ENCODE measurements around the gene SUSD1. TPM values are rescaled to one million over a fixed set of nuclear protein-coding genes. Genes with fewer than 3 reads are reported as not detected.

Gene SUSD1
- total RNA-seq, 1 experiment from 2014 or later: 7.4 TPM

- H3K4me1 ChIP-seq (ENCODE audit: insufficient read depth, low read length): no peaks in the 10 kb centered on the region
- no peaks in the 10 kb centered on the region for H4K20me1 ChIP-seq (ENCODE audit: low read length)
- H3K79me2 ChIP-seq (ENCODE audit: low read length): no peaks in the 10 kb centered on the region
- H3K4me3 ChIP-seq (ENCODE audit: low read length): no peak overlapping the region
- H3F3A ChIP-seq (ENCODE audit: low read length, unreplicated experiment): no peaks in the 10 kb centered on the region
- H3K9me2 ChIP-seq (replicated peaks; ENCODE audit: low read length): no peaks in the 10 kb centered on the region
- ATAC-seq (no peak), DNase-seq (no peak)
- no TSS peak for BruUV-seq (replicated peaks)
- no peaks in the 10 kb centered on the region for H3K9me3 ChIP-seq (ENCODE audit: low read length)
- H2AFZ ChIP-seq (ENCODE audit: low read length): no peak overlapping the region
- H3K4me2 ChIP-seq (ENCODE audit: low read length): no peak overlapping the region
- H3K36me3 ChIP-seq (ENCODE audit: low read depth, low read length): no peaks in the 10 kb centered on the region
- POLR2A ChIA-PET (ENCODE audit: unreplicated experiment): no interaction called here
- H3K27me3 ChIP-seq (ENCODE audit: low read length): no peaks in the 10 kb centered on the region
- intact Hi-C loops (cut with micrococcal nuclease): no loop called here
- TF ChIP-seq EZH2phosphoT487 (IDR thresholded peaks at IDR 0.05; ENCODE audit: borderline replicate concordance, low read length) (no peak), EZH2 (IDR thresholded peaks at IDR 0.05; ENCODE audit: low read length, unreplicated experiment) (no peak), CTCF (conservative IDR thresholded peaks at IDR 0.05; ENCODE audit: low read depth, low read length) (no peak)
- H3K27ac ChIP-seq (ENCODE audit: low read length): no peak overlapping the region
- H3K9ac ChIP-seq (ENCODE audit: low read length): no peak overlapping the region
- CTCF ChIA-PET: no interaction called here
Measured at GRCh38 chr9:112002847-112003457, 172.1 kb downstream of the SUSD1 start.

- no peaks in the 10 kb centered on the region for H3K9me3 ChIP-seq (ENCODE audit: low read length)
- no TSS peak for BruUV-seq (replicated peaks)
- H2AFZ ChIP-seq (ENCODE audit: low read length): no peak overlapping the region
- H3K9me2 ChIP-seq (replicated peaks; ENCODE audit: low read length): no peaks in the 10 kb centered on the region
- H3K9ac ChIP-seq (ENCODE audit: low read length): no peak overlapping the region
- H3K27me3 ChIP-seq (ENCODE audit: low read length): no peaks in the 10 kb centered on the region
- intact Hi-C loops (cut with micrococcal nuclease): no loop called here
- H3K4me2 ChIP-seq (ENCODE audit: low read length): no peak overlapping the region
- no peak overlapping the region for H3K4me3 ChIP-seq (ENCODE audit: low read length)
- ATAC-seq: no peak
- no peaks in the 10 kb centered on the region for H4K20me1 ChIP-seq (ENCODE audit: low read length)
- no peaks in the 10 kb centered on the region for H3K36me3 ChIP-seq (ENCODE audit: low read depth, low read length)
- DNase-seq: no peak
- TF ChIP-seq EZH2phosphoT487 (IDR thresholded peaks at IDR 0.05; ENCODE audit: borderline replicate concordance, low read length) (no peak), CTCF (conservative IDR thresholded peaks at IDR 0.05; ENCODE audit: low read depth, low read length) (no peak), EZH2 (IDR thresholded peaks at IDR 0.05; ENCODE audit: low read length, unreplicated experiment) (no peak)
- H3K4me1 ChIP-seq (ENCODE audit: insufficient read depth, low read length): no peaks in the 10 kb centered on the region
- no peak overlapping the region for H3K27ac ChIP-seq (ENCODE audit: low read length)
- no peaks in the 10 kb centered on the region for H3F3A ChIP-seq (ENCODE audit: low read length, unreplicated experiment)
- H3K79me2 ChIP-seq (ENCODE audit: low read length): no peaks in the 10 kb centered on the region
- ChIA-PET POLR2A (ENCODE audit: unreplicated experiment) (no interaction called here), CTCF (no interaction called here)
Measured at GRCh38 chr9:112002131-112002846, 172.8 kb downstream of the SUSD1 start.

GRCh38 chr9:112000743-112001142, 174.4 kb downstream of the SUSD1 start:
- CTCF ChIA-PET: no interaction called here
- H2AFZ ChIP-seq (ENCODE audit: low read length): no peak overlapping the region
- H3K9me2 ChIP-seq (replicated peaks; ENCODE audit: low read length): no peaks in the 10 kb centered on the region
- no peak overlapping the region for H3K4me2 ChIP-seq (ENCODE audit: low read length)
- no peak overlapping the region for H3K9ac ChIP-seq (ENCODE audit: low read length)
- TF ChIP-seq CTCF (conservative IDR thresholded peaks at IDR 0.05; ENCODE audit: low read depth, low read length) (no peak), EZH2phosphoT487 (IDR thresholded peaks at IDR 0.05; ENCODE audit: borderline replicate concordance, low read length) (no peak), EZH2 (IDR thresholded peaks at IDR 0.05; ENCODE audit: low read length, unreplicated experiment) (no peak)
- DNase-seq (no peak), ATAC-seq (no peak)
- no peaks in the 10 kb centered on the region for H4K20me1 ChIP-seq (ENCODE audit: low read length)
- intact Hi-C loops (cut with micrococcal nuclease): no loop called here
- POLR2A ChIA-PET (ENCODE audit: unreplicated experiment): interaction anchor here (0.5 kb wide), 1 partner anchor 329 kb away, joined by 3 read pairs; no protein-coding TSS in a partner anchor
- no peaks in the 10 kb centered on the region for H3K27me3 ChIP-seq (ENCODE audit: low read length)
- no peak overlapping the region for H3K27ac ChIP-seq (ENCODE audit: low read length)
- H3K36me3 ChIP-seq (ENCODE audit: low read depth, low read length): no peaks in the 10 kb centered on the region
- no peaks in the 10 kb centered on the region for H3K9me3 ChIP-seq (ENCODE audit: low read length)
- no TSS peak for BruUV-seq (replicated peaks)
- no peak overlapping the region for H3K4me3 ChIP-seq (ENCODE audit: low read length)
- H3K4me1 ChIP-seq (ENCODE audit: insufficient read depth, low read length): no peaks in the 10 kb centered on the region
- no peaks in the 10 kb centered on the region for H3K79me2 ChIP-seq (ENCODE audit: low read length)
- no peaks in the 10 kb centered on the region for H3F3A ChIP-seq (ENCODE audit: low read length, unreplicated experiment)

All from PC-3 (cell line).